HG02885 (cell line): Measurements from ENCODE around the gene INTS1.
A peak's percentile ranks its signal among the peaks of the same experiment; 100 is the strongest.

Source experiments
- ATAC-seq: cut with Tn5 transposase; IDR thresholded peaks from one replicate; pipeline ENCODE4 v1.9.1; 2021; ENCODE audit warnings: mild to moderate bottlenecking; ENCODE audit not compliant: unreplicated experiment, poor library complexity

Gene INTS1

GRCh38 chr7:1468203-1468602, 36.0 kb downstream of the INTS1 start:
- no peak for ATAC-seq

- no peak for ATAC-seq
These were observed 37.5 kb downstream of the INTS1 start for GRCh38 chr7:1466524-1467271.

GRCh38 chr7:1464694-1465093, 39.5 kb downstream of the INTS1 start:
- ATAC-seq, result no peak

- ATAC-seq, result no peak
These were observed 40.4 kb downstream of the INTS1 start for GRCh38 chr7:1463676-1464223.

- no peak for ATAC-seq
These were observed 42.4 kb downstream of the INTS1 start for GRCh38 chr7:1461646-1462375.

- no peak for ATAC-seq
These were observed 43.2 kb downstream of the INTS1 start for GRCh38 chr7:1460821-1461645.

GRCh38 chr7:1459920-1460820, 44.0 kb downstream of the INTS1 start:
- no peak for ATAC-seq

- peak; percentile 92 for ATAC-seq
These were observed 44.7 kb downstream of the INTS1 start for GRCh38 chr7:1459512-1459892.

- ATAC-seq, result peak; percentile 23
These were observed 45.3 kb downstream of the INTS1 start, which contains the start of gene MICALL2 for GRCh38 chr7:1458683-1459511. MICALL2 (minus strand) TSS chr7:1459470; CDS start chr7:1459326, 144 bp downstream.

GRCh38 chr7:1457949-1458682, 46.1 kb downstream of the INTS1 start:
- ATAC-seq, result no peak

GRCh38 chr7:1457059-1457948, 46.9 kb downstream of the INTS1 start:
- ATAC-seq, result no peak

- no peak for ATAC-seq
These were observed 48.2 kb downstream of the INTS1 start for GRCh38 chr7:1455955-1456354.

- no peak for ATAC-seq
These were observed 48.8 kb downstream of the INTS1 start for GRCh38 chr7:1455241-1455939.

- ATAC-seq, result no peak
These were observed 49.6 kb downstream of the INTS1 start for GRCh38 chr7:1454542-1454941.

GRCh38 chr7:1452205-1452604, 52.0 kb downstream of the INTS1 start:
- no peak for ATAC-seq

GRCh38 chr7:1450987-1451386, 53.2 kb downstream of the INTS1 start:
- no peak for ATAC-seq

GRCh38 chr7:1450431-1450830, 53.8 kb downstream of the INTS1 start:
- ATAC-seq, result no peak
